Central memory CD4-positive, alpha-beta T cell (primary cell): ENCODE data around the gene GPR155.
"Not testable (repeated sequence)": the region's sequence is repeated elsewhere in the genome, so short reads cannot be mapped to it uniquely, and the experiment has no call there.

Source experiments
- DNase-seq: peaks from one replicate; pipeline ENCODE4 v3.0.0; 2022

Gene GPR155

DNA sequence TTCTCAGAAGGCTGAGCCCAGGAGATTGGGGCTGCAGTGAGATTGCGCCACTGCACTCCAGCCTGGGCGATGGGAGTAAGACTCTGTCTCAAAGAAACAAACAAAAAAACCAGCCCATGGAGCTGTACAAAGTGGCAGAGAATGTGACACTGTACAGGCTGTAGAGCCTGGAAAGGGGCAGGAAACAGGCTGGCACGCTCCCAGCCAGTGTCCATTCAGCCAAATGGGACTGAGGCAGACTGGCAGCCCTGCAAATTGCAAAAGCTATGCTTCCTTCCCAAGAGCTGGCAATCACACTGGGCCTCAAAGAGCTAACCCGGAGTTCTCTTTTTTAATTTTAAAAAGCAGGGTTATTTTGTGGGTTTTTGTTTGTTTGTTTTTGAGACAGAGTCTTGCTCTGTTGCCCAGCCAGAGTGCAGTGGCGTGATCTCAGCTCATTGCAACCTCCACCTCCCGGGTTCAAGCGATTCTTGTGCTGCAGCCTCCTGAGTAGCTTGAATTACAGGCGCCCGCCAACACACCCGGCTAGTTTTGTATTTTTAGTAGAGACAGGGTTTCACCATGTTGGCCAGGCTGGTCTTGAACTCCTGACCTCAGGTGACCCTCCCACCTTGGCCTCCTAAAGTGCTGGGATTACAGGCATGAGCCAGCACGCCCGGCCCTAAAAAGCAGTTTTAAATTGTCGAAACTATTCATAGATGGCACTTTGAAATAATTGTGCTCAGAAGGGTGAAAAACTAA is 48.5 kb downstream of the GPR155 start:
- DNase-seq, result no peak

DNA sequence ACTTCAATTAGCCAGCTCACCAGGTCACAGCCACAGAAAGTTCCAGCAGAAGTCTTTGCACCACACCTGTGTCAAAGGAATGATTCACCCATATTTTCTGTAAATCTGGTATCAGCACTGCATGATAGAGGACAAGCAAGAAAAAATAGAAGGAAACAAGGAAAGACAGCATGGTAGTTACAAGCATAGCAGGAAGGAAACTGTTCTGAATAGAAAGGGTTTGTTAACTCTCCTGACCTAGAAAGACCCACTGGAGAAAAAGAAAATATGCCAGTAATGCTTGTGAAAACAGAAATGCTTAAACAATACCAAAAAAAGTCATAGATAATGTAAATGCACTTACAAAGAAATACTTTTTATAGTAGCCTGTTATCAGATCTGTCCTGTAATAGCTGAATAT is 50.5 kb downstream of the GPR155 start:
- DNase-seq, result no peak

DNA sequence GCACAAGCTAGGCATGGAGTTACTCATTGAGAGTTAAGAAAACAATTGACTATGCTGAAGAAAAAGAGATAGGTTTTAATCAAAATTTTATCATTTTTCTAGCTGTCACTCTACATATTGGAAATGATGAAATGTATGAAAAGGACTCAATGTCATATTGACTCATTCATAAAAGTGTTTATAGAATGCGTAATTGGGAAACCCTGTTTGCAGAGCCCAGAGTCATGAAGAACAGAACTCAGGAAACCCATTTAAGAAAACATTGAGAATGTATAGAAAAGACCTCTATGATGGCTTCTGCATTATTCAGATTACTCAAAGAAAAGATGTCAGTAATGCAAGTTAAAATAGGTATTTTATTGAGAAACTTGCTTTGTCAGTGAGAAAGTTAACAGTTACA is 54.9 kb downstream of the GPR155 start:
- no peak for DNase-seq

DNA sequence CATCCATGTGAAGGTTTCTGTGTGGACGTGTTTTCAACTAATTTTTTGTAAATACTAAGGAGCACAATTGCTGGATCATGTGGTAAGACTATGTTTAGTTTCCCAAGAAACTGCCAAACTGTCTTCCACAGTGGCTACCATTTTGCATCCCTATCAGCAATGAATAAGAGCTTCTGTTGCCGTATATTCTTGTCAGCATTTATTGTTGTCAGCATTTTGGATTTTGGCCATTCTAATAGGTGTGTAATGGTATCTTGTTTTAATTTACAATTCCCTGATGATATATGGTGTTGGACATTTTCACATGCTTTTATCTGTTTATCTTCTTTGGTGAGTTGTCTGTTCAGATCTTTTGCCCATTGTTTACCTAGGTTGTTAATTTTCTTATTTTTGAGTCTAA is 56.8 kb downstream of the GPR155 start:
- DNase-seq, result no peak

DNA sequence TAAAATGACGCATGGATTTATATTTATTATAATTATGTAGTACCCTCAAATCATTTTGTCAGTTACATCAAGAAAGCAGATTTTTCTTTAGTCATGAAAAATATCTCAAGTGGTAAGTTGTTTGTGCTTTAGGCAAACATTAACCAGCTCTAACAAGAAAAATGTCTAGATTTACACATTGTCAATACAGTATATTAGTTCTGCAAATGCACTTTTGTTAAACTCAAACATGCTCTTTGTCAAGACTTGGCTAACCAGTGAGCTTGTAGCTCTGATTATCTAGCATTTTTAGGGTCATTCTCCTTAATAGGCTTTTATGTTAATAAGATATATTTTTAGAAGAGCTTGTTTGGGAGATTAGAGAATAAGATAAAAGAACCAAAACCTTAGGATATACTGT is 58.6 kb downstream of the GPR155 start:
- DNase-seq, result no peak

DNA sequence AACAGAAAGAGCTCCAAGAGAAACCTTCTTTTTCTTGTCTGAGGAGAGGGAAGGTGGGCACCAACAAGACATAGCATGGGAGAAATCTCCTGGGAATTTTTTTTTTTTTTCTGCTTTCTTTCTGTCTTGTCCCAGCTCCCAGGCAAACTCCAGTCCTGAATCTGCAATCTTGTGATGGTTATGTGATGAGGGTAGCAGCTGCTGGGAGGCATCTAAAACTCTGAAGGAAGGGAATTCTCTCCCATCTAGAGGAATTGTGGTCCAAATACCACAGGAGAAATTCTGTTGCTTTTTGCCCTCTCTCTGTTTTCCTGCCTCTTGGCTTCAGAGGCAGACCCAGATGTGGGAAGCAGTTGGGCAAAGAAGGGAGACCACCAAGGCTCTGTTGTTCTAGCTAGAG is 74.6 kb downstream of the GPR155 start:
- no peak for DNase-seq

DNA sequence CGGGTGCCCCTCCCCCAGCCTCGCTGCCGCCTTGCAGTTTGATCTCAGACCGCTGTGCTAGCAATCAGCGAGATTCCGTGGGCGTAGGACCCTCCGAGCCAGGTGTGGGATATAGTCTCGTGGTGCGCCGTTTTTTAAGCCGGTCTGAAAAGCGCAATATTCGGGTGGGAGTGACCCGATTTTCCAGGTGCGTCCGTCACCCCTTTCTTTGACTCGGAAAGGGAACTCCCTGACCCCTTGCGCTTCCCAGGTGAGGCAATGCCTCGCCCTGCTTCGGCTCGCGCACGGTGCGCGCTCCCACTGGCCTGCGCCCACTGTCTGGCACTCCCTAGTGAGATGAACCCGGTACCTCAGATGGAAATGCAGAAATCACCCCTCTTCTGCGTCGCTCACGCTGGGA is 76.8 kb downstream of the GPR155 start:
- DNase-seq, result not testable (repeated sequence)

DNA sequence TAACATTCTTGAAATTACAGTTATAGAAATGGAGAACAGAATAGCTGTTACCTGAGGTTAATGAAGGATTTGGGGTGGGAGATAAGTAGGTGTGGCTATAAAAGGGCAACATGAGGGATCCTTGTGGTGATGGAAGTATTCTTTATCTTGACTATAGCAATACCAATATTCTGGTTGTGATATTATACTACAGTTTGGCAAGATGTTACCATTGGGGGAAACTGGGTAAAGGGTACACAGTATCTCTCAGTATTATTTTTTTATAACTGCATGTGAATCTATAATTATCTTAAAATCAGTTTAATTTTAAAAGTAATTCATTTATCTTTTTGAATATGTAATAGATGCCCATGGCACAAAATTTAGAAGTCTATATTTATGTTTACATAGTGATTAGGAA is 83.2 kb downstream of the GPR155 start:
- DNase-seq, result no peak

DNA sequence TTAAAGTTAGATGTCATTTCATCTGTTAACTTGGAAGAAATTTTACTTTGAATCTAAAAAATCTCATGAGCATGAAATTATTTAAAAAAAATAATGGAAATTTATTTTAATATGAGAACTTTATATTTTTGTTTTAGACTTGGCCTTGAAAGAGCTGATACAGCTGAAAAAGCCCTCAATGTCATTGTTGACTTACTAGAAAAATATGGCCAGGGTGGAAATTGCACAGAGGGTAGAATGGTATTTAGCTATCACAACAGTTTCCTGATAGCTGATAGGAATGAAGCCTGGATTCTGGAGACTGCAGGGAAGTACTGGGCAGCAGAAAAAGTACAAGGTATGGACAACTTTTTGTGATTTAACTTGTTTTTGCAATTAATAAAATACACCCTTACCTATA is 86.0 kb downstream of the GPR155 start:
- DNase-seq, result no peak

DNA sequence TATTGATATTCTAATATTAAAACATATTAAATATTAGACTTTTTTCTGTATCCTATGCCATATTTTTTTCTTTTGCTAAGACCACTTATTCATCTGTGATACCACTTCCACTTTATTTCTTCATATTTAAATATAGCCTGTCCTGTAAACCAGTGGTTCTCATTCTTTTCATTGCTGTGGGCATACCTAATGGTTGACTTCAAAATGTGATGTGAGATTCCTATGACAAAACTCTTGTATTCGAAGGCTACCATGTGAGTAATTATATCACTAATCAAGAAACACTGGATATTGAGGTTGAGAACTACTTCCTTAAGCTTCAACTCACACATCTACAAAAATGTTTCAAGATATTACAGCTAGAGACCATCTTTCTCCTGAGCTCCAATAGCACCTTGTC is 87.7 kb downstream of the GPR155 start:
- no peak for DNase-seq

DNA sequence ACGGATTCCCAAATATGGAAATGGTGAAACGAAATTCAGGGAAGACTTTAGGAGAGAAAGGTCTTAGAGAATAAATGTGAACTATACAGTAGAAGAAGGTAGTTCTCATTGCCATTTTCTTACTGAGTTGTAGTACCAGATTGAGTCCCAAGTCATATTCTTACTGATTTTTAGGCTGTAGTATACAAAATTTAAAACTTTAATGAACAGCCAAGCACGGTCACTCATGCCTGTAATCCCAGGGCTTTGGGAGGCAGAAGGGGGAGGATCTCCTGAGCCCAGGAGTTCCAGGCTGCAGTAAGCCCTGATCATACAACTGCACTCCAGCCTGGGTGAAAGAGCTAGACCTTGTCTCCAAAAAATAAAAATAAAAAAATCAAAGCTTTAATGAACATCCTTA is 89.1 kb downstream of the GPR155 start:
- DNase-seq, result no peak

DNA sequence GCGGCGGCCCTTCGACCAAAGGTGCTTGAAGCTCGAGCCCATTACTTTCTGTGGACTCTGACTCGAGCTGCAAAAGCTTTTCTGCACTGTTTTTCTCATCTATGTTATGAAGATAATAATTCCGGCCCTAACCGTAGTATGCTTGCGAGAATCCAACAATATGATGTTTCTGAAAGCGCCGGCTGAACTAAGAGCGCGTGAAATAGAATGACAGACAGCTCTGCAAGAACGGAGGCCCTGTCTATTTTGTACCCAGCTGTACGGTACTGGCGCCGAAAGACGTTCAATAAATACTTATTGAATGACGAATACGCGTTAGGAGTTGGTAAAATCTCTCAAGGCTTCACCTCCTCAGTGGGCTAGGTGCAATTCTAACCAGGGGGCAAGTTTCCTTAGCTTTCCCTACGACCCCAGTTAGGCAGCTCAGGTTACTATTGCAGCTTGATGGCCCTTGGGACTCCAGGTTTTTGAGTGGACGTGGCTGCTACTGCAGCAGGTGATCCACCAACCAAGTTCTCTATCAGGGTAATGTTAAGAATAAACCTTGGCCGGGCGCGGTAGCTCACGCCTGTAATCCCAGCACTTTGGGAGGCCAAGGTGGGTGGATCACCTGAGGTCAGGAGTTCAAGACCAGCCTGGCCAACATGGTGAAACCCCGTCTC is 90.7 kb downstream of the GPR155 start:
- no peak for DNase-seq

DNA sequence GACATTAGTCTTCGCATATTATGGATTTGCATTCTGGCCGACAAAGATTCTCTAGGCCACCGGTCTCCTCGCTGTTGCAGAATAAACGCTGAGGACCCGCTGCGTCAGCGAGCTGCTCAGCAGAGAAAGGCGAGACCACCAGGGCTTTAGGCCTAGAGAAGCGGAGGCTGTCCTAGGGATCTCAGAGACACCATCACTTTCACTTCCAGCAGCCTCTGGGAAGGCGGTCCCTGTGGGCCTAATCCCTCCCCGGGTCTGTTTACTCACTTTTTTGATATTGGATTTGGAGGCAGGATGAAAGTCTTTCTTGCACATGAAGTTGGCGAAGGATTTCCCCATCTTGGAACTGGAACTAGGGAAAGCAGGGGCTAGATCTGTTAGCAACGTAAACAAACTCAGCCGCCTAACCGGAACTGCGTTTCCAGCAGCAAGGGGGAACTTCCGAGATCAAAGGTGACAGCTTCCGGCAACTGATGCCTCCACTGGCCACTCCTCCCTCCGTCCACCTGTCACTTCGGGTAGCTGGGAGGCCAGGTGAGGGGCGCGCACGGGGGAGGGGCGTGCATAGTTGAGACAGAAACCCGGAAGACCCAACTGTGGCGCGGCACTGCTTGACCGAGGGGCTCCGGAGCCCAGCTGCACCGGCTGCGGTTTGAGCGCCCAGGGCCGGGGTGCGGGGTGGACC is 91.4 kb downstream of the GPR155 start, which contains the start of gene SCRN3:
Gene SCRN3 (plus strand): TSS at position 447 of the 685 bp plus-strand sequence. CDS start 2,554 bp downstream, outside the sequence.
- peak; percentile 80 for DNase-seq

DNA sequence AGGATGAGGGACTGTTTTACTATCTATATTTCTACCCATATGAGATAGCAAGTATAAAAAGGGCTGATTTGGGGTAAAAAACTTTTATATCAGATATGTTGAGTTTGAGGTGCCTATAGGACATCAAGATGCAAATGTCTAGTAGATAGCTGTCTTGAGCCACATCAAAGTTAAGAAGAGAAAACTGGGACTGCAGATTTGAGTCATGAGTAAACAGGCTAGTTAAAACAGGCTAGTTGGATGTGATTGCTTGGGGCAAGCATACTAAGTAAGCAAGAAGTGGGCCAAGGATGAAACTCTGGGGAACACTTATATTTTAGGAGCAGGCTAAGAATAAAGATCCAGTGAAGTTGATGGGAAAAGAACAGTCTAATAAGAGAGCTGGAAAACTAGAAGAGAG is 94.1 kb downstream of the GPR155 start:
- DNase-seq, result no peak

DNA sequence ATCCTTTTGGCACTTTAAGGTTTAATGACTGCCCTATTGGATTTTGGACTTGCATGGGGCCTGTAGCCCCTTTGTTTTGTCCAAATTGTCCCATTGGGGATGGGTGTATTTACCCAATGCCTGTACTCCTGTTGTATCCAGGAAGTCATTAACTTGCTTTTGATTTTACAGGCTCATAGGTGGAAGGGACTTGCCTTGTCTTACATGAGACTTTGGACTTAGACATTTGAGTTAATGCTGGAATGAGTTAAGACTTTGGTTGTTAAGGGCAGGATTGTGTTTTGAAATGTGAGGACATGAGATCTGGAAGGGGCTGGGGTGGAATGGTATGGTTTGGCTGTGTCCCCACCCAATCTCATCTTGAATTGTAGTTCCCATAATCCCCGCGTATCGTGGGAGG is 96.5 kb downstream of the GPR155 start:
- not testable (repeated sequence) for DNase-seq

DNA sequence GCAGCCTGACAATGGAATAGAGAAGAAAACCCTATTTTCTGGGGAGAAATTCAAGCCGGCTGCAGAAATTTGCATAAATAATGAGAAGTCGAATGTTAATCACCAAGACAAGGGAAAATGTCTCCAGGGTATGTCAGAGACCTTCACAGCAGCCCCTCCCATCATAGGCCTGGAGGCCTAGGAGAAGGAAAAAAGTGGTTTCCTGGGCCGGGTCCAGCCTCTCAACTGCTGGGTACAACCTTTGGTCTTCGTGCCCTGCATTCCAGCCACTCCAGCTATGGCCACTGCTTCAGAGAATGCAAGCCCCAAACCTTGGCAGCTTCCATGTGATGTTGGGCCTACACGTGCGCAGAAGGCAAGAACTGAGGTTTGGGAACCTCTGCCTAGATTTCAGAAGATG is 97.3 kb downstream of the GPR155 start:
- DNase-seq, result no peak

DNA sequence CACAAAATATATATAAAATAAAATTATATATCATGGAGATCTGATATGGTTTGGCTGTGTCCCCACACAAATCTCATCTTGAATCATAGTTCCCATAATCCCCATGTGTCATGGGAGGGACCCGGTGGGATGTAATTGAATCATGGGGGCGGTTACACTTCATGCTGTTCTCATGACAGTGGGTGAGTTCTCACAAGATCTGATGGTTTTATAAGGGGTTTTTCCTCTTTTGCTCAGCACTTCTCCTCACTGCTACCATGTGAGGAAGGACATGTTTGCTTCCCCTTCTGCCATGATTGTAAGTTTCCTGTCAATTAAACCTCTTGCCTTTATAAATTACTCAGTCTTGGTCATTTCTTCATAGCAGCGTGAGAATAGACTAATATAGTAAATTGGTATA is 98.1 kb downstream of the GPR155 start:
- DNase-seq, result not testable (repeated sequence)

DNA sequence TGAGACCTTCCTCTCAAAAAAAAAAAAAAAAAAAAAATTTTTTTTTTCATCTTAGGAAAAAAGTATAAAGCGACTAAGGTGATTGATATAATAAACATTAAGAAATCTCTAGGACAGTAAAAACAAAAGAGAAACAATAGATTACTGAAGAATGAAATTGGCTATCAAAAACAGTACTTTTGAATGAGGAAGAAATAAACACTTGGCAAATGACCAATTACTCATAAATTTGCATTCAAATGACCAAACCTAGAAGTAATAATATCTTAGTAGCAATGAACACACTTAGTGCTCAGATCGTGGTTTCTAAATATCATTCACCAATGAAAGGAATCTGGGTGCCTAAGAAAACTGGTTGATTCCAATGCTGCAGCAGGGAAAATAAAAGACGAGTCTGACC is 101.6 kb downstream of the GPR155 start:
- DNase-seq, result no peak

DNA sequence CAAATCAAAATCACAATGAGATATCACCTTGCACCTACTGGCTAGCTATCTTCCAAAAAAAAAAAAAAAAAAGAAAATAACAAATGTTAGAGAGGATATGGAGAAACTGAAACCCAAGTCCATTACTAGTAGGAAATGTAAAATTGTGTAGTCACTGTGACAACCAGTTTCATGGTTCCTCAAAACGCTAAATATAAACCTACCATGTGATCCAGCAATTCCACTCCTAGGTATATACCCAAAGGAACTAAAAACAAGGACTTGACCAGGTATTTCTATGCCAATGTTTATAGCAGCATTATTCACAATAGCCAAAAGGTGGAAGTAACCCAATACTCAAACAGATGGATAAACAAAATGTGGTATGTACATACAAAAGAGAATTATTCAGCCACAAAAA is 103.0 kb downstream of the GPR155 start:
- no peak for DNase-seq
